GM10266 (cell line): ENCODE measurements around the gene ACKR2.

Experiments used
- DNase-seq: peaks from one replicate; pipeline ENCODE4 v3.0.0; 2012; ENCODE audit errors: extremely low spot score
- TF ChIP-seq, protein P1 (sequence below): IDR thresholded peaks from 2 replicates; pipeline ENCODE4 v1.5.1; 2012; ENCODE audit warnings: mild to moderate bottlenecking, low read depth; ENCODE audit not compliant: control insufficient read depth, insufficient read depth; ENCODE audit errors: missing control alignments

ACKR2 gene

DNA sequence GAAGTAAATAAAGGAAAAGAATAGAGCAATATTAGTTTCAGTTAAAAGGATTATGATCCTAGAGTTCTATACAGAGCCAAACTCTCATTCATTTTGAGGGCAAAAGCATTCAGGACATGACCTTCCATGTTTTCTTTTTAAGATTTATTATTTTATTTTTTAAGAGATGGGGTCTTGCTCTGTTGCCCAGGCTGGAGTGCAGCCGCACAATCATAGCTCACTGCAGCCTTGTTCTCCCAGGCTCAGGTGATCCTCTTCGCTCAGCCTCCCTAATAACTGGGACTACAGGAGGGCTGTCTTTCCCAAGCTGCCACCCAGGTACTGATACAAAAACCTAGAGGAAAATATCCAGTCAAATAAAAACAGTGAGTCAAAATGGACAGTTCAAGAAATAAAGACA is 22.6 kb upstream of the ACKR2 start:
- TF ChIP-seq, protein P1, sequence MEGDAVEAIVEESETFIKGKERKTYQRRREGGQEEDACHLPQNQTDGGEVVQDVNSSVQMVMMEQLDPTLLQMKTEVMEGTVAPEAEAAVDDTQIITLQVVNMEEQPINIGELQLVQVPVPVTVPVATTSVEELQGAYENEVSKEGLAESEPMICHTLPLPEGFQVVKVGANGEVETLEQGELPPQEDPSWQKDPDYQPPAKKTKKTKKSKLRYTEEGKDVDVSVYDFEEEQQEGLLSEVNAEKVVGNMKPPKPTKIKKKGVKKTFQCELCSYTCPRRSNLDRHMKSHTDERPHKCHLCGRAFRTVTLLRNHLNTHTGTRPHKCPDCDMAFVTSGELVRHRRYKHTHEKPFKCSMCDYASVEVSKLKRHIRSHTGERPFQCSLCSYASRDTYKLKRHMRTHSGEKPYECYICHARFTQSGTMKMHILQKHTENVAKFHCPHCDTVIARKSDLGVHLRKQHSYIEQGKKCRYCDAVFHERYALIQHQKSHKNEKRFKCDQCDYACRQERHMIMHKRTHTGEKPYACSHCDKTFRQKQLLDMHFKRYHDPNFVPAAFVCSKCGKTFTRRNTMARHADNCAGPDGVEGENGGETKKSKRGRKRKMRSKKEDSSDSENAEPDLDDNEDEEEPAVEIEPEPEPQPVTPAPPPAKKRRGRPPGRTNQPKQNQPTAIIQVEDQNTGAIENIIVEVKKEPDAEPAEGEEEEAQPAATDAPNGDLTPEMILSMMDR: no peak
- no peak for DNase-seq

DNA sequence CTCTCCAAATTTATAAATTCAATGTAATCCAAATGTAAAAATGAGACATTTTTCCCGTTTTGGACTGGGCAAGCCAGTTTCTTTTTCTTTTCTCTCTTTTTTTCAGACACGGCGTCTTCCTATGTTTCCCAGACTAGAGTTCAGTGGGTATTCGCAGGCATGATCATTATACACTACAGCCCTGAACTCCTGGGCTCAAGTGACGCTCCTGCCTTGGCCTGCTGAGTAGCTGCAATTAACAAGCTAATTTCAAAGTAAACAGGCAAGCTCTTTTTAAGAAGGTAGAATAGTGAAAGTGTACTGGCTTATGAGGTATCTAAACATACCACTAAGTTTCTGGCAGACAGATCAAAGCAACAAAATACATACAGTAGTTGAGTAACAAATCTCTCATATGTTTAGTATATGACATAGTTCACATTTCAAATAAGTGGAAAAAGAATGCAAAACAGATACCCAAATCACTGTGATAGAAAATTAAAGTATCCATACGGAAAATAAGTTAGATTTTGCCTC is 18.5 kb upstream of the ACKR2 start:
- DNase-seq: no peak
- TF ChIP-seq, protein P1: no peak

DNA sequence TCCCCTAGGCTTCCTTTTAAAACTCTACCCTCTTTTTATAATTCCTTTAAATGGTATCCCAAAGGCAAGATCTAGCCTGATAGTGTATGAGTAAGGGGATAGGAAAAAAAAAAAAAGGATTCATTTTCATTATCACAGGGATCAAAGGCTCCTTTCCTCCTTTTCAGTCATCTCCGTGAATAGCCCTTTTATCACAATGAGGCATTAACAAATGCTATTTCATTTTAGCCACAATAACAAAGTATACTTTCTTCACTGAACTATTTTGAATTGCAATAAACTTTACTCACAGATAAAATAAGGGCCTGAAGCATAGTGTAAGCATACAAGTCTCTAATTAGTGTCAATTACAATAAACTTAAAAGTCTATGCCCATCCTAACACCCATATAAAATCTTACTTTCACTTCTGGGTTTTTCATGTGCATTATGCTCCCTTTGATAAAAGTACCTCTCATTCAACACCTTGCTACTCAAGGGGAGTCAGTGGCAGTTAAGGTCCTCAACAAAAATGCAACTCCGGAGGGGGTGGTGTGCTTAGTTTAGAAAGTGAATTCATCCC is 13.5 kb upstream of the ACKR2 start:
- TF ChIP-seq, protein P1: no peak
- DNase-seq: no peak

DNA sequence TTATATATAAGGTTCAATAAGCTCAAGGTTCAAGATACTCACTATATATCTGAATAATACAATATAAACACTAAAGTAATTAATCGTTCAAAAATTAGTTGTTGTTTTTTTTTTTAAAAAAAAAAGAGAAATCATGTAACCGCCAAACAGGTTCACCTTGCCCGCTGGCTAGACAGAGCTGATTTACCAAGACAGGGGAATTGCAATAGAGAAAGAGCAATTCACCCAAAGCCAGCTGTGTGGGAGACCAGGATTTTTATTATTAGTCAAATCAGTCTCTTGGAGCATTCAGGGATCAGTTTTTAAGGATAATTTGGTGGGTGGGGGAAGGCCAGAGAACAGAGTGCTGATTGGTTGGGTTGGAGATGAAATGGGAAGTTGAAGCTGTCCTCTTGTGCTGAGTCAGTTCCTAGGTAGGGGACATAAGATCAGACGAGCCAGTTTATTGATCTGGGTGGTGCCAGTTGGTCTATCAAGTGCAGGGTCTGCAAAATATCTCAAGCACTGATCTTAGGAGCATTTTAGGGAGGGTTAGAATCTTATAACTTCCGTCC is 12.8 kb upstream of the ACKR2 start:
- no peak for DNase-seq
- TF ChIP-seq, protein P1: no peak

DNA sequence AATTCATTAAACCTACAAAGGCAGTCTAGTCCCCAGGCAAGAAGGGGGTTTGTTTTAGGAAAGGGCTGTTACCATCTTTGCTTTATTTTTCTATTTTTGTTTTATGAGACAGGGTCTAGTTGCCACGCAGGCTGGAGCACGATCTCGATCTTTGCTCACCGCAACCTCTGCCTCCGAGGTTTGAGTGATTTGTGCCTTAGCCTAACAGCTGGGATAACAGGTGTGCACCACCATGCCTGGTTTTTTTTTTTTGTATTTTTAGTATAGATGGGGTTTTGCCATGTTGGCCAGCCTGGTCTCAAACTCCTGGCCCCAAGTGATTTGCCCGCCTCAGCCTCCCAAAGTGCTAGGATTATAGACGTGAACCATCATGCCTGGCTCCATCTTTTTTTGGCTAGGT is 9.9 kb upstream of the ACKR2 start:
- no peak for DNase-seq
- TF ChIP-seq, protein P1: no peak

DNA sequence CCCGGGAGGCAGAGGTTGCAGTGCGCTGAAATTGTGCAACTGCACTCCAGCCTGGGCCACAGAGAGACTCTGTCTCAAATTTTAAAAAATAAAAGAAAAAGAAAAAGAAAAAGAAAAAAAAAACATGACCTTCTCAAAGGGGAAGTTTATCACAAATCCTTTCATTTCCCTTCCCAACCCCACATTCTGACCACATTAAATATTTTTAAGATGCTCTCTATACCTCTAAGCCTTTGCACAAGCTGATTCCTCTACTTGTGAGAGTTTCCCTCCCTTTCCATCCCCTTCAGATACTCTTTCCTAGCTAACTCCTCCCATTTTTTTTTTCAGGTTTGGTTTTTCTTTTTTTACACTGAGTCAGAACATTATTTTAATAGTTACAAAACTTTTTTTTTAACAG is 9.0 kb upstream of the ACKR2 start:
- no peak for DNase-seq
- TF ChIP-seq, protein P1: no peak

DNA sequence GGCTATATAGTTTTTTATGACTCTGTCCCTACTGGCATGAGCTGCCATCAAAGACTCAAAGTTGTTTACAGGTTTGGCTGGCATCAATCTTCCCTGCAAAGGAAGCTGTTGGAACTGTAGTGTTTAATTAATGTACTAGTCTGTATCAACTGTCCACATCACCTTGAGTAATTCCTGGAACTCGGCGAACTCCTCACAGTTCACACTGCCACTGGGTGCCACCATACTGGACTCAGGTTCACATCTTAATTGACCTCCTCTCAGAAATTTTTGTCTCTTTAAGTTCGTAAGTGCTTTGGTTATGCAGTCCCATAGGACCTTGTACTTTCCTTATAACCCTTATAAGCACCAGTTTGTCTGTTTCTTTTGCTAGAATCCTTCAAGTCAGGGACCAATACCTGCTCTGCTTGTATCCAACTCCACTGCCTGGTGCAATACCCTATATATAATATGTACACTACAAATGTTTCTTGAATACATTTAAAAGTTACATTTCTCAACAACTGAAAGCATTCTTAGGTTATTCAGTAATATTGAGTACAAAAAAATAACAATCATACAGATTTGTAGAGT is 8.1 kb upstream of the ACKR2 start:
- no peak for DNase-seq
- TF ChIP-seq, protein P1: no peak
